Measurements from ENCODE around the gene MFN2.
"Not testable (repeated sequence)": the region's sequence is repeated elsewhere in the genome, so short reads cannot be mapped to it uniquely, and the experiment has no call there.

MFN2 gene

DNA sequence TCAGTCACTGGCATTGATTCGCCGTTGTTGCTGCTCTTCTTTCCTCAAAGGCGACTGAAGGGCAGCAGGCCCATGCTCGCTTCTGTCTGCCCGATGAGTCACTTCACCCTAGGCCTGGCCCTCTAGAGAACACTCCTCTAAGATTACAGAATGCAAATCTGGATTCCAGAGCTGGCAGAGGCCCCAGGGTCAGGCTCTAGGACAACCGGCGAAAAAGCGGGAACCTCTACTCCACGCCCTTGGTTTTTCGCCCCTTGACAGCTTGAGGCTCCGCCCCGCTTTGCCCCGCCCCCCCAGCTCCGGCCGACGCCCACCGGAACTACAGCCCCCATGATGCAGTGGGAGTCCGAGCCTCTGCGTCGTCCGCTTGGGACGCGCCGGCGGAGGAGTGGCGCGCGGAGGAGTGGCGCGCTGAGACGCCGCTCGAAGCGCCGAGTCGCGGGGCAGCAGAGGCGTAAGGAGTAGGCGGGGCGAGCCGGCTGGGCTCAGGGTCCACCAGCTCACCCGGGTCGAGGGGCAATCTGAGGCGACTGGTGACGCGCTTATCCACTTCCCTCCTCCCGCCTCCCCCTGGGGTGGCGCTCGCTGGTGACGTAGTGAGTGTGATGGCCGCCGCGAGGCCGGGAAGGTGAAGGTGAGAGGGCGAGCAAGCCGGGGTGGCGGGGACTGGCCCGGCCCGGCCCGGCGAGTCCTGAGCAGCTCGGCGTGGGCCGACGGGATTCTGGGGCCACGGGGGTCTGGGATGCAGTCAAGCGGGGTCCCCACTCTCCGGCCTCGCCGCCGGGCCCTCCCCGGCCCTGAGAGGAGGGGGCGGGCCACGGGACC is at the start of gene MFN2:
TSS of gene MFN2 (plus strand) at position 594 of the 825 bp plus-strand sequence. CDS start 8,725 bp downstream, outside the sequence.
- in situ Hi-C loops (cut with HindIII; ENCODE audit: low pct_unique_long_range_greater_than_20kb, low sequenced_read_pairs): no loop called here
- no peak for TF ChIP-seq JUND (IDR thresholded peaks at IDR 0.05; ENCODE audit: low read depth)
- DNase-seq (ENCODE audit: low read depth in 1 of 2, low spot score in 1 of 2): peak; percentile 87 to 96

DNA sequence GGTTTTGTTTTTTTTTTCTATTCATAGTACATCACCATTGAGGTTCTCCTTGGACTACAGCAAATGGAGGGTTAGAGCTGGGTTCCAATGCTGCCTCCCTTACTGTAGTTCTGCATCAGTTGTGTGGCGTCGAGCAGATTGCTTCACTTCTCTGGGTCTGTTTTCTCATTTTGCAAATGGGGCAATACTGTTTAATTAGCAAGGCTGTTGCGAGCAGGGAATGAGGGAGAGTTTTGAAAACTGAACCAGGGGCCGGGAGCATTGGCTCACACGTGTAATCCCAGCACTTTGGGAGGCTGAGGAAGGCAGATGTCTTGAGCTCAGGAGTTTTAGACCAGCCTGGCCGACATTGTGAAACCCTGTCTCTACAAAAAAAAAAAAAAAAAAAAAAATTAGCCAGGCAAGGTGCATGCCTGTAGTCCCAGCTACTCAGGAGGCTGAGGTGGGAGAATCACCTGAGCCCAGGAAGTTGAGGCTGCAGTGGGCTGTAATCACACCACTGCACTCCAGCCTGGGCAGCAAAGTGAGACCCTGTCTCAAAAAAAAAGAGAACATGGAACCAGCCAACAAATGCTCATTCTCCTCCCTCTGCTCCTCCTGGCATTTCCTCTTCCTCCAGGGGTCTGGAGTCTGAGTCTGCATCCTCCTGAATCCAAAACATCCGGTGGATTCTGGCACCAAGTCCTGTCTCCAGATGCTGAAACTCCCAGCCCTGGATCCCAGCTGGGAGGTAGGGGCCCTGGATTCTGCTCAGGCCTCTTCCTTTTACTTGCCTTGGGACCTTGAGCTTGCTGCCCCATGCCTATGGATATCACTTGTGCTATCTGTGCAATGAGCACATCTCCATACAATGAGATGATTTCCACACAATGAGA is 49.4 kb upstream of the MFN2 start:
- in situ Hi-C loops (cut with HindIII; ENCODE audit: low pct_unique_long_range_greater_than_20kb, low sequenced_read_pairs): no loop called here
- DNase-seq (ENCODE audit: low read depth in 1 of 2, low spot score in 1 of 2): no peak
- no peak for TF ChIP-seq JUND (IDR thresholded peaks at IDR 0.05; ENCODE audit: low read depth)

DNA sequence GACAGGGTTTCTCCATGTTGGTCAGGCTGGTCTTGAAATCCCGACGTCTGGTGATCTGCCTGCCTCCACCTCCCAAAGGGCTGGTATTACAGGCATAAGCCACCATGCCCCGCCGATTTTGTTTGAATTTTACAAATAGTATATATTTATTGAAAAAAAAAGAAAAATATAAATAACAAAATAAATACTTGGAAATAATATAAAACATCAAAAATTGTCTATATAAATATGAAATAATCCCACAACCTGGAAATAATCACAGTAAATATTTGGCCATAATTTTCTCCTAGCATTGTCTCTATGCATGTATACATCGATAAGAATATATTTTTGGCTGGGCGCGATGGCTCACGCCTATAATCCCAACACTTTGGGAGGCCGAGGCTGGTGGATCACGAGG is 48.4 kb upstream of the MFN2 start:
- in situ Hi-C loops (cut with HindIII; ENCODE audit: low pct_unique_long_range_greater_than_20kb, low sequenced_read_pairs): no loop called here
- DNase-seq (ENCODE audit: low read depth in 1 of 2, low spot score in 1 of 2): no peak
- TF ChIP-seq JUND (IDR thresholded peaks at IDR 0.05; ENCODE audit: low read depth): no peak

DNA sequence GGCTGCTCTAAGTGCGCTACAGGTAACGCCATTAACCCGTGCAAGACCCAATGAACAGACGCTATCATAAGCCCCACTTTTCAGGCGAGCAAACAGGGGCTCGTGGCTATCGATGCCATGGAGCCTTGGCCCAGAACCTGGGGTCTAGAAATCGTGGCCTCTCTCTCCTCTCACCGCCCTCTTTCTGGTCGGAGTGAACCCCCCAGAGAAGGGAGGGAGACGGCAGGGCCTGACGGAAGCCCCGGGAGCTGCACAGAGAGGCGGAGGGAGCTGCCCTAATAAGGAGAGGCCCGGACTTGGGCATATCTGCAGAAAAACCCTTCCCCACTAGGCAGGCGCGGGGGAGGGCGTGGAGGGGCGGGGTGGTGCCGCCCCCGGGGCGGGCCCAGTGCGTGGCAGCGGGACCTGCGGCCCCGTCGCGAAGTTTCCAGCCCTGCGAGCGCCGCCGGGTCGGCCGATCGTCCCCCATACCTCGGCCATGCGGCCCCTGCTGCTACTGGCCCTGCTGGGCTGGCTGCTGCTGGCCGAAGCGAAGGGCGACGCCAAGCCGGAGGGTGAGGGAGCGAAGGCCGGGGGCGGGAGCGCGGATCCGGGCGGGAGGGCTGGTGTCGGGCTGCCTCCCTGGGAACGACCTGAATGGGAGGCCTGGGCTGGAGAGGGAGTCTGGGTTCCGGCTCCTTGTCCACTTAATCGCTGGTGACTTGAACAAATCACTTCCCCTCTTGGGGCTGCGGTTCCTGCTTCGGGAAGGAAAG is 45.8 kb upstream of the MFN2 start, which contains the start of gene PLOD1:
TSS of gene PLOD1 (plus strand) at position 416 of the 755 bp plus-strand sequence. CDS start at position 479, 63 bp downstream.
- TF ChIP-seq JUND (IDR thresholded peaks at IDR 0.05; ENCODE audit: low read depth): no peak
- in situ Hi-C loops (cut with HindIII; ENCODE audit: low pct_unique_long_range_greater_than_20kb, low sequenced_read_pairs): no loop called here
- DNase-seq (ENCODE audit: low read depth in 1 of 2, low spot score in 1 of 2): peak; percentile 72 to 85

DNA sequence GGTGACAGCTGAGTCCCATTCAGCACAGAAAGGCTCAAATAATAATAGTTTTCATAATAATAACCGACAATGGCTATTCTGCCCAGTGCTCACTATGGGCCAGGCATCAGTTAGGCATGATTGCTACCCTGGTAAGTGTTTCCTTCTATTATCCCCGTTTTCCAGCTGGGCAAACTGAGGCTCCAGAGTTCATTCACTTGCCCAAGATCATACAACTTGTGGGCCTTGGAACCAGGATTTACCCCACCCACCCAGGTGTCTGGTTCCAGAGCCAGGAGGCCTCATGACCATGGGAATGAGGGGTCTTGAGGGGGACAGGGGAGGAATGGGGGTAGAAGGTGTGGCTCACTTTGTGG is 45.2 kb upstream of the MFN2 start:
- in situ Hi-C loops (cut with HindIII; ENCODE audit: low pct_unique_long_range_greater_than_20kb, low sequenced_read_pairs): no loop called here
- DNase-seq (ENCODE audit: low read depth in 1 of 2, low spot score in 1 of 2): no peak
- TF ChIP-seq JUND (IDR thresholded peaks at IDR 0.05; ENCODE audit: low read depth): no peak

GRCh38 chr1:11935733-11936132 is 44.5 kb upstream of the MFN2 start:
- in situ Hi-C loops (cut with HindIII; ENCODE audit: low pct_unique_long_range_greater_than_20kb, low sequenced_read_pairs); DNase-seq (ENCODE audit: low read depth in 1 of 2, low spot score in 1 of 2): not testable (repeated sequence)

DNA sequence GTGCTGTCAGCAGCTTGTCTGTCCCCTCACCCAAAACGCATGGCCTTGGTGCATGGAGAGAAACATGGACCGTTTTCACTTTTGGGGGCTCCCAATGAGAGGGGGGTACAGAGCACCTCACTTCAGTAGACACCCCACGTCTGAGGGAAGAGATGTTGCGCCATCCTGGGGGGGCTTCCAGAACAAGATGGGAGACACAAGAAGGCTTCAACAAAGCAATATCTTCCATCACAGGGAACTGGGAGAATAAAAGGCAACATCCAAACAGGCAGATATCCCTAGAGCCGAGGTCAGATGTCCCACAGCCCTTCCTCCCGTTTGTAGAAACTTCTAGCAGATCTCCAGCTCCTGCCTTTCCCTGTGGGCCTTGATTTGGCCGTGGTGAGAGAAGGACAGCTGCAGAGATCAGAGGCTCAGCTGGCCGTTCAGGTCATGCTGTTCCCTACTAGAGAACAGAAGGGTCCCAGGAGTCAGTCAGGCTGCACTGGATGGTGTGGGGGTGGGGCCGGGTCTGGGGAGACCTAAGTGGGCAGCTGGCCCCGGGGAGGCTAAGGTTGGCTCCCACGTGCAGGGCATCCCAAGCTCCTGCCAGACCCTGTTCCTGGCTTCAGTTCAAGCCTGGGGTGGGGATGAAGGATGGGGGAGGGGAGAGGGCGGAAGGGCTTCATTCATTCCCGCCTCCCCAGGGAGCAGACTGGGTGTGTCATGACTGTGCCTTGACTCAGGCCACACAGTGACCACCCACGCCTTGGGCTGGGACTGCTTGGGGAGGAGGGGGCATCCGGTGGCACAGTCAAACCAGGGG is 41.3 kb upstream of the MFN2 start:
- in situ Hi-C loops (cut with HindIII; ENCODE audit: low pct_unique_long_range_greater_than_20kb, low sequenced_read_pairs): no loop called here
- TF ChIP-seq JUND (IDR thresholded peaks at IDR 0.05; ENCODE audit: low read depth): no peak
- DNase-seq (ENCODE audit: low read depth in 1 of 2, low spot score in 1 of 2): no peak

DNA sequence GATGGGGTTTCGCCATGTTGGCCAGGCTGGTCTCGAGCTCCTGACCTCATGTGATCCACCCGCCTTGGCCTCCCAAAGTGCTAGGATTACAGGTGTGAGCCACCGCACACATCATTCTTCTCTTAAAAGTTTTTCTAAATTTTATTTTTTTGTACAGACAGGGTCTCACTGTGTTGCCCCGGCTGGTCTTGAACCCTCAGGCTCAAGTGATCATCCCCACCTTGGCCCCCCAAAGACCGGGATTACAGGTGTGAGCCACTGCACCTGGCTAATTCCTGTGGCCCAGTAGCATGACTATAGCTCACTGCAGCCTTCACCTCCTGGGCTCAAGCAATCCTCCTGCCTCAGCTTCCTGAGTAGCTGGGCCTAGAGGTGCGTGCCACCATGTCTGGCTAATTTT is 40.5 kb upstream of the MFN2 start:
- DNase-seq (ENCODE audit: low read depth in 1 of 2, low spot score in 1 of 2); in situ Hi-C loops (cut with HindIII; ENCODE audit: low pct_unique_long_range_greater_than_20kb, low sequenced_read_pairs): not testable (repeated sequence)

- DNase-seq (ENCODE audit: low read depth in 1 of 2, low spot score in 1 of 2): peak in 1 of 2 experiments; percentile 8
- no peak for TF ChIP-seq JUND (IDR thresholded peaks at IDR 0.05; ENCODE audit: low read depth)
- in situ Hi-C loops (cut with HindIII; ENCODE audit: low pct_unique_long_range_greater_than_20kb, low sequenced_read_pairs): no loop called here
These were observed 39.9 kb upstream of the MFN2 start for GRCh38 chr1:11940260-11940921.

DNA sequence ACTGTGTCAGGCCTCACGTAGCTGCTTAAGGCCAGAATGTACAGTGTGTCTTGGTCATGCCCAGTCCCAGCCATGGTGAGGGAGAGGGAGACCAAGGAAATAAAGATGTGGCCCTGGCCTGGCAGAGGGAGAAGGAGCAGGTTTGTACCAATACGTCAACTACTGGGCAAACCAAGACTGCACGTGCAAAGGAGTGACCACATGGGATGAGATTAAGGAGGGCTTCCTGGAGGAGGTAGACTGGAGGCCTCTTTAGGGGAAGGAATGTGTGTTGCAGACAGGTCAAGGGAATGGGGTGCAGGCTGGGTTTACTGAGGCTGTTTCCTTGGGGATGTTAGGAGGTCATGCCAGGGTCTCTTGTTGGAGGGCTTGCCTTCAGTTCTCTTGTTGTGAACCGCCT is 38.0 kb upstream of the MFN2 start:
- in situ Hi-C loops (cut with HindIII; ENCODE audit: low pct_unique_long_range_greater_than_20kb, low sequenced_read_pairs): no loop called here
- no peak for TF ChIP-seq JUND (IDR thresholded peaks at IDR 0.05; ENCODE audit: low read depth)
- DNase-seq (ENCODE audit: low read depth in 1 of 2, low spot score in 1 of 2): no peak

- DNase-seq (ENCODE audit: low read depth in 1 of 2, low spot score in 1 of 2): no peak
- no peak for TF ChIP-seq JUND (IDR thresholded peaks at IDR 0.05; ENCODE audit: low read depth)
- in situ Hi-C loops (cut with HindIII; ENCODE audit: low pct_unique_long_range_greater_than_20kb, low sequenced_read_pairs): no loop called here
These were observed 36.6 kb upstream of the MFN2 start for GRCh38 chr1:11943619-11944018.
